Sigmoid colon (tissue), 7 donors: ENCODE data around the gene ITK. TPM values are rescaled to one million over a fixed set of nuclear protein-coding genes. Genes with fewer than 3 reads are reported as not detected.

ENCODE experiments used
- DNase-seq: peaks from one replicate; pipeline ENCODE4 v3.0.0-alpha.2; 2019
- H3K27ac ChIP-seq, 4 donors: fragments of 200-600 bp; sonication (generic); one replicate each; pipeline ENCODE4 v1.5.1; 2016 to 2019; ENCODE audit warnings: mild to moderate bottlenecking in 1 of 4
- H3K27me3 ChIP-seq, 3 donors: fragments of 200-600 bp; sonication (generic); one replicate each; pipeline ENCODE4 v1.5.1; 2019; ENCODE audit warnings: mild to moderate bottlenecking in 1 of 3
- H3K36me3 ChIP-seq, 4 donors: fragments of 200-600 bp; sonication (generic); one replicate each; pipeline ENCODE4 v1.5.1; 2016 to 2019
- H3K4me1 ChIP-seq, 4 donors: fragments of 200-600 bp; sonication (generic); one replicate each; pipeline ENCODE4 v1.5.1; 2017 to 2019
- H3K4me3 ChIP-seq, 4 donors: fragments of 200-600 bp; sonication (generic); one replicate each; pipeline ENCODE4 v1.5.1; 2017 to 2019; ENCODE audit warnings: mild to moderate bottlenecking in 2 of 4, moderate library complexity in 1 of 4
- H3K9me3 ChIP-seq, 4 donors: fragments of 200-600 bp in 3 of 4; sonication (generic) in 3 of 4; one replicate each; pipeline versions ENCODE4 v1.5.1 to v1.6.1; 2013 to 2019
- EP300 ChIP-seq, 4 donors: sonication (generic); formaldehyde crosslinking; IDR thresholded peaks; one replicate each; pipeline ENCODE4 v1.6.1; 2017; ENCODE audit warnings: antibody characterized with exemption in 4 of 4
- POLR2A ChIP-seq, 2 donors: fragments of 450-650 bp; IDR thresholded peaks; one replicate each; pipeline ENCODE4 v1.6.1; 2016; ENCODE audit warnings: antibody characterized with exemption in 2 of 2, mild to moderate bottlenecking in 2 of 2, moderate library complexity in 2 of 2
- POLR2AphosphoS5 ChIP-seq, 4 donors: sonication (generic); formaldehyde crosslinking; IDR thresholded peaks; one replicate each; pipeline ENCODE4 v1.6.1; 2017; ENCODE audit warnings: antibody characterized with exemption in 4 of 4
- WGBS, 2 donors: extraction: QIAGEN DNeasy Blood & Tissue Kit; methylation state at CpG; one replicate each; pipeline ENCODE4 v1.1.7; 2013; 5-methylcytosine and 5-hydroxymethylcytosine counted together
- intact Hi-C: fragments of 100-400 bp; cut with DNase I; formaldehyde crosslinking; loops from one replicate; pipeline ENCODE4 v1.15.1; 2023
- polyA plus RNA-seq, 3 donors: library from polyadenylated mRNA; stranded (reverse); fragments of 200-250 nt; gene quantifications; one replicate each; pipeline ENCODE4 v1.2.3, GENCODE V29; 2013
- total RNA-seq, 4 donors: library from RNA; depleted of rRNA; stranded (reverse); fragments of >200 nt; gene quantifications; one replicate each; pipeline ENCODE4 v1.1.0, GENCODE V29; 2016
- TF ChIP-seq, protein P1 (sequence below), 4 experiments: fragments of 450-650 bp in 3 of 4; fragments of 200-600 bp in 1 of 4; IDR thresholded peaks; one replicate each; pipeline ENCODE4 v1.5.1; 2016 to 2019; ENCODE audit warnings: antibody characterized with exemption in 4 of 4, mild to moderate bottlenecking in 3 of 4, moderate library complexity in 2 of 4
- donor health status: healthy with polysubstance abuse.
- donor health status: Bipolar disorder and iron deficiency.
- donor health status: healthy.

Gene ITK
- total and polyA plus RNA-seq, 7 donors = 0.60 to 15.1 (median 1.5) TPM

GRCh38 chr5:157214415-157214814 is 33.8 kb downstream of the ITK start:
- no peaks in the 10 kb centered on the region for H3K4me1 ChIP-seq
- no peak for DNase-seq
- no peaks in the 10 kb centered on the region for H3K27me3 ChIP-seq
- H3K36me3 ChIP-seq = no peaks in the 10 kb centered on the region
- intact Hi-C loops = no loop called here
- no peaks in the 10 kb centered on the region for H3K9me3 ChIP-seq
- H3K27ac ChIP-seq = no peak overlapping the region
- TF ChIP-seq POLR2AphosphoS5 (IDR thresholded peaks at IDR 0.05) (no peak), EP300 (IDR thresholded peaks at IDR 0.05) (no peak), POLR2A (IDR thresholded peaks at IDR 0.05) (no peak)
- TF ChIP-seq, protein P1, sequence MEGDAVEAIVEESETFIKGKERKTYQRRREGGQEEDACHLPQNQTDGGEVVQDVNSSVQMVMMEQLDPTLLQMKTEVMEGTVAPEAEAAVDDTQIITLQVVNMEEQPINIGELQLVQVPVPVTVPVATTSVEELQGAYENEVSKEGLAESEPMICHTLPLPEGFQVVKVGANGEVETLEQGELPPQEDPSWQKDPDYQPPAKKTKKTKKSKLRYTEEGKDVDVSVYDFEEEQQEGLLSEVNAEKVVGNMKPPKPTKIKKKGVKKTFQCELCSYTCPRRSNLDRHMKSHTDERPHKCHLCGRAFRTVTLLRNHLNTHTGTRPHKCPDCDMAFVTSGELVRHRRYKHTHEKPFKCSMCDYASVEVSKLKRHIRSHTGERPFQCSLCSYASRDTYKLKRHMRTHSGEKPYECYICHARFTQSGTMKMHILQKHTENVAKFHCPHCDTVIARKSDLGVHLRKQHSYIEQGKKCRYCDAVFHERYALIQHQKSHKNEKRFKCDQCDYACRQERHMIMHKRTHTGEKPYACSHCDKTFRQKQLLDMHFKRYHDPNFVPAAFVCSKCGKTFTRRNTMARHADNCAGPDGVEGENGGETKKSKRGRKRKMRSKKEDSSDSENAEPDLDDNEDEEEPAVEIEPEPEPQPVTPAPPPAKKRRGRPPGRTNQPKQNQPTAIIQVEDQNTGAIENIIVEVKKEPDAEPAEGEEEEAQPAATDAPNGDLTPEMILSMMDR (IDR thresholded peaks at IDR 0.05) = no peak
- no peak overlapping the region for H3K4me3 ChIP-seq

DNA sequence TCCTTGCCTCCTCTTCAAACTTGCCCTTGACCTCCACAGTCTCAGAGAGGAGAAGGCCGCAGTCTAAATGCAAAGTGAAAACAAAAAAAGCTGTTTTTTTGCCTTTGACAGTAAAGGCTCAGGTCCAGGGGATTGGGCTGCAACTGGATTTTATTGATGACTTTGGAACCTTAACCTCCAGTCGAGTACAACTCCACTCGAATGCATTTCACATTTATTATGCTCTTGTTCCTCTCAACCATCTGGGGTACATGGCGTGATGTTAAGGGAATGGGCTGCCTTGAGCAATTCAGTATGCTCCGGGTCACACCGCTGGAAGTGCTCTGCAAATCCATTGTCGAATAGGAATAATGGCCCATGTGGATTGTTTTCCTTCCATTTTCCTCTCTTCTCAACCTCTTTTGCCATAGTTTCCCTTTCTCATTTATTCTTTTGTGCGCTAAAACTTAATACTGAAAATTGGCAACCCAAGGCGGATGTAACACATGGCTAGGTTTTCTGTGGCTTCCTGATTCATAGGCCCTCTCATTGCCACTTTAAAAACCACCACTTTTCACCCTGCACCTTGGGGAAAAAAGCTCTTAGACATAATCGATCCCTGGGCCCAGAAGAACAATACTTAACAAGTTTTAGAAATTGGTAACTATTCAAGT is 34.3 kb downstream of the ITK start:
- Histone ChIP-seq H3K4me1 (no peaks in the 10 kb centered on the region), H3K27me3 (no peaks in the 10 kb centered on the region), H3K27ac (no peak overlapping the region), H3K4me3 (no peak overlapping the region), H3K36me3 (no peaks in the 10 kb centered on the region), H3K9me3 (no peaks in the 10 kb centered on the region)
- no peak for TF ChIP-seq POLR2AphosphoS5 (IDR thresholded peaks at IDR 0.05)
- TF ChIP-seq POLR2A (IDR thresholded peaks at IDR 0.05) = no peak
- TF ChIP-seq, protein P1 (IDR thresholded peaks at IDR 0.05) = no peak
- TF ChIP-seq EP300 (IDR thresholded peaks at IDR 0.05) = no peak
- no peak for DNase-seq
- WGBS, 2 donors = 75 to 87% methylated on average over 10 of the region's 10 CpGs
- intact Hi-C loops = no loop called here

GRCh38 chr5:157215514-157216167 is 35.0 kb downstream of the ITK start:
- 69 to 79% methylated on average over 5 of the region's 5 CpGs for WGBS, 2 donors
- DNase-seq = no peak
- TF ChIP-seq EP300 (IDR thresholded peaks at IDR 0.05) = no peak
- TF ChIP-seq POLR2A (IDR thresholded peaks at IDR 0.05) = no peak
- TF ChIP-seq POLR2AphosphoS5 (IDR thresholded peaks at IDR 0.05) = no peak
- TF ChIP-seq, protein P1 (IDR thresholded peaks at IDR 0.05) = no peak
- intact Hi-C loops = no loop called here
- H3K9me3 ChIP-seq = no peaks in the 10 kb centered on the region
- H3K27me3 ChIP-seq = no peaks in the 10 kb centered on the region
- no peaks in the 10 kb centered on the region for H3K4me1 ChIP-seq
- no peaks in the 10 kb centered on the region for H3K36me3 ChIP-seq
- H3K4me3 ChIP-seq = no peak overlapping the region
- no peak overlapping the region for H3K27ac ChIP-seq

- Histone ChIP-seq H3K27me3 (no peaks in the 10 kb centered on the region), H3K27ac (no peak overlapping the region), H3K9me3 (no peaks in the 10 kb centered on the region), H3K4me3 (no peak overlapping the region), H3K4me1 (no peaks in the 10 kb centered on the region), H3K36me3 (no peaks in the 10 kb centered on the region)
- 78 to 89% methylated on average over 6 of the region's 6 CpGs for WGBS, 2 donors
- intact Hi-C loops = no loop called here
- no peak for TF ChIP-seq POLR2AphosphoS5 (IDR thresholded peaks at IDR 0.05)
- TF ChIP-seq, protein P1 (IDR thresholded peaks at IDR 0.05) = no peak
- TF ChIP-seq POLR2A (IDR thresholded peaks at IDR 0.05) = no peak
- TF ChIP-seq EP300 (IDR thresholded peaks at IDR 0.05) = no peak
- DNase-seq = no peak
These were observed 35.9 kb downstream of the ITK start for GRCh38 chr5:157216391-157217142.
